ENCODE measurements around the gene PLCB3.

The PLCB3 gene

DNA sequence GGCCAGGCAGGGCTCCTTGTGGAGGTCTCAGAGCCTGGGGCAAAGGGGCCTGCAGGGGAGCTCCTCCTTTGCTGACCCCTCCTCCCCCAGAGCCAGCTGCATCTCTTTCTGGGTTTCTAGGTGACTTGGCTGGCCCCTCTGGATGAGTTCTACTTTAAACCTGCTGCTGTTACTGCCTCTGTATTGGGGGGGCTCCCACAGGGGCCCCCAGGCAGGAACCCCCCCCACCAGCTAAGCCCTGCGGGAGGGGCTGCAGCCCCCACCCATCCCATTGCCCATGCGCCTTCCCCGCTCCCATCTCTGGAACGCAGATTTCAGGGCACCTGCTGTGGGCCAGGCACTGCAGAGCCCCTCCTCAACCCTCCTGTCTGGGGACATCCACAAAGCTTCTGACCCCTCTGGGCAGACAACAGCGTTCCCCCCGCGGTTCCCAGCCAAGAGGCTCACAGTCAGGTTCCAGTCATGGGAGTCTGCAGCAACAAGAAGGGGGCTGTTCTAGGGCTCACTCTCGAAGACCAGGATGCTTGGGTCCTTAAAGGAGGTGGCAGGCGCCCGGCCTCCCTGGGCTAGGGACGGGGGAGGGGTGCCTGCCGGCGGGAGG, 815 bp upstream of the PLCB3 start:
- DNase-seq (ENCODE audit: low read depth): no peak

DNA sequence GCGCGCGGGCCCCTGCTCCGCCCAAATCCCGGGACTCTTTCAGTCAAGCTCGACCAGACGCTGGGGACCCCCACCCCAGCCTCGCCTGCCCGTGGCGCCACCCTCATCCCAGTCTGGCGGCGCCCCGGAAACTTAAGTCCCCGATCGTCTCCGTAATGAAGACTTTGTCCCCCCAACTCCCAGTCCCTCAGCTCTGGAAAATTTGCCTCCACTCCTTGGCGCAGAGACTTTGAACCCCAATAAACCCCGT, 348 bp downstream of the PLCB3 start:
- DNase-seq (ENCODE audit: low read depth): no peak

DNA sequence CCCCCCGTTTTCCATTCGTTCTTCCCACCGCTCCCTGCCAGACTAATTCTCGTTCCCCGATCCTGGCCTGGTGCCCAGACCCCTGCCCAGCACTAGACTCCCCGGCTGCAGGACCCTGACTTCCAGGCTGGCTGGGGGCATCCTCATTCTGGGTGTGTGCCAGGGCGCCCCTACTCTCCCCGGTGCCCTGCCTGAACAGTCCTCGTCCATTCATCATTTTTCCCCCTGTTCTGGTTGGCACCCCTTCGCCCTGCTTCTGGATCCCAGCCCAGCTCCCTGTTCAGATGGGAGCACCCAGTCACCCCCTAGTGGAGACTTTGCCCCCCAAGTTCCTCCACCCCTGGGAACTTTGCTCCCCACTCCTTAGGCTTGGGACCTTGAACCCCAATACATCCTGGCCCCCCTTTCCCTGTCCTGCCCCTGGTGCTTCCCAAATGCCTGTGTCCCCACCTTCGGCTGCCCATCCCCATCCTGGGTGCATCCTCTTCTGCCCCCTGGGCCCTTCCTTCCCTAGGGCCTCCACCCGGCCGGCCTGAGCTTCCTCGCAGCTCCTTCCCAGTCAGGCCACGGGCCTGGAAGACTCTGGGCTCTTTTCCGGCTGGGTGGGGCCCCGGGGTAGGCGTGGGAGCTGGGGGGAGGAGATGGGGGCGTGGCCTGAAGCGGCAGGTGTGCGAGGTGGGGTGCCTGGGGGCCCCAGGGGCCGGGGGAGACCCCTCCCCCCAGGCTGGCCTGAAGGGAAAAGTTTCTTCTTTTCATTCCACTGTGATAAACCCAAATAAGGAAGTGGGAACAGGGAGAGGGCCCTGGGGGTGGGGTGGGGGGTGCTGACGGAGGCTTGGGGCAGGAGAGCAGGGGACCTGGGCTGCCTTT, 908 bp downstream of the PLCB3 start:
- DNase-seq (ENCODE audit: low read depth): no peak

DNA sequence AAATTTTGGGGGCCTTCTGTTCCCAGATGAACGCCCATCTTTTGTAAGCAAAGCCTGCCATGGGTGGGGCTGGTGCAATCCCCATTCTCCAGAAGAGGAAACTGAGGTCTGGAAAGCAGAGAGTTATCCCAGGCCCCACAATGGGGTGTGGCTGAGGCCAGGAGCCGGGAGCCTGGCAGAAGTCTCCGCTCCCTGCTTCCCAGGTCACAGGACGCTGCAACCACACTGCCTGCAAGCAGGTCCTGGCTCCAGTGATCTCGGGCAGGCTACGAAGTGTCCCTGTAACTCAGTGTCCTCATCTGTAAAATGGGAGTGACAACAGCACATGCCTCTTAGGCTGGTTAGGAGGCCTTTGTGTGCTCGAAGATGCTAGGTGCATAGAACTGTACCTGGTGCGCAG, 1.7 kb downstream of the PLCB3 start:
- no peak for DNase-seq (ENCODE audit: low read depth)

DNA sequence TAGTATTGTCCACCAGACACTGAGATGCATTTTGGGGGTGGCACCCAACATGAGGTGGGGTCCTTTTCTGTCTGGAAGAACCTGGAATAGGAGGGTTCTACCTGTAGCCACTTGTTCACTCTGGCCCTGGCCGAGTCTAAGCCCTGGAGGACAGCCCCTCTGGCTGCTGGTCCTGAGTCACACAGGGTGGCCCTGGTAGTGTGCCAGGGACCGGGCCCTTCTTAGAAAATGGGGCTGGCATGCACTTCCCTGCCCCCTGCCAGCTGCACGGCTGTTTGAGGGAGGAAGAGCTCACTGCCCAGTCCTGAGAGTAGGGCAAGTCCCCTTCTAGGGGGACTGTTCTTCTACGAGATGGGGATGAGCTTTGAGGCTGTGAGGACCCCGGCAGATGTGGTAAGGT, 2.2 kb downstream of the PLCB3 start:
- DNase-seq (ENCODE audit: low read depth): no peak

DNA sequence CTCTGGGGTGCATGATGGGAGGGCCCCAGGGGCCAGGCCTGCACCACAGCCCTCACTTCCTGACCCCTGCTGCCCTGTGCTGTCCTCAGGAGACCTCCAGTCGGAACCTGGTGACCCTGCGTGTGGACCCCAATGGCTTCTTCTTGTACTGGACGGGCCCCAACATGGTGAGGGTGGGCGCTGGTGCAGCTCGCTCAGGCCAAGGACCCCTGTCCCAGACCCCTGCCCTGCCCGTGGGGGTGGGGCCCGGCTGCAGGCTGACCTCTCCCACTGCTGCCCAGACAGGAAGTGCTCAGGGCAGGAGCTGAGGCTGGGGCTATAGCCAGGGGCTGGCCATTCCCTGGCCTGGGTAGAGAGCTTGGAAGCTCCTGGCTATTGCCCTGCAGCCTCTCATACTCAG, 3.0 kb downstream of the PLCB3 start:
- no peak for DNase-seq (ENCODE audit: low read depth)

DNA sequence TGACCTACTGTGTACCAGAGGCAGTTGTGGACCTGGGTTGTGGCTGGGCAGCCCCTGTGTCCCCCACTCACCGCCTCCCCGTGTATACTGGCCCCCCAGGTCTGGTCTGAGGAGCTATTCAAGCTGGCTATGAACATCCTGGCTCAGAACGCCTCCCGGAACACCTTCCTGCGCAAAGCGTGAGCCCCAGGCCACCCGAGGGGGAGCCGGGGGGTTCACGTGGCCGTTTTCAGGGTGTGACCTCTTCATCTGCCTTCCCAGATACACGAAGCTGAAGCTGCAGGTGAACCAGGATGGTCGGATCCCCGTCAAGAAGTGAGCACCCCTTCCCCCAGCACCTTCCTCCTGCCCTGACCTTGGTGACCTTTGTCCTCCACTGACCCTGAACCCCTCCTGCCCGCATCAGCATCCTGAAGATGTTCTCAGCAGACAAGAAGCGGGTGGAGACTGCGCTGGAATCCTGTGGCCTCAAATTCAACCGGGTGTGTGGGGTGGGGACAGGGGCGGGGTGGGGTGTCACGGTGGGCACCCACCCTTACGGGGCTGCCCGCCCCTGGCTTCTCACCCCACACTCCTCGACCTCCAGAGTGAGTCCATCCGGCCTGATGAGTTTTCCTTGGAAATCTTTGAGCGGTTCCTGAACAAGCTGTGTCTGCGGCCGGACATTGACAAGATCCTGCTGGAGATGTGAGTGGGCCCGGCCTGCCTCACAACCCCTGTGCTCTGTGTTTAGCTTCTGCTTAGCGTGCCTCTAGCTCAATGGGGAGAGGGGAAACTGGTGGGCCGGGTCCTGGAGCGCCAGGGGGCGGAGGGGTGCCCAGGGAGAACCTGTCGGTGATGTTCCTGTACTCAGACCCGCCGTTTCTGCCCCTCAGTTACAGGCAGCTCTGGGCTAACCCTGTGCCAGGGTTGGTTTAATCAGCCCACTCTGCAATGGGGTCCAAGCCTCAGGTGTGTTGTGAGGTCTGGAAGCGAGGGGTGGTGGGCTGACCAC, 4.1 kb downstream of the PLCB3 start:
- no peak for DNase-seq (ENCODE audit: low read depth)

- no peak for DNase-seq (ENCODE audit: low read depth)
Measured at GRCh38 chr11:64256300-64256699, 5.0 kb downstream of the PLCB3 start.

DNA sequence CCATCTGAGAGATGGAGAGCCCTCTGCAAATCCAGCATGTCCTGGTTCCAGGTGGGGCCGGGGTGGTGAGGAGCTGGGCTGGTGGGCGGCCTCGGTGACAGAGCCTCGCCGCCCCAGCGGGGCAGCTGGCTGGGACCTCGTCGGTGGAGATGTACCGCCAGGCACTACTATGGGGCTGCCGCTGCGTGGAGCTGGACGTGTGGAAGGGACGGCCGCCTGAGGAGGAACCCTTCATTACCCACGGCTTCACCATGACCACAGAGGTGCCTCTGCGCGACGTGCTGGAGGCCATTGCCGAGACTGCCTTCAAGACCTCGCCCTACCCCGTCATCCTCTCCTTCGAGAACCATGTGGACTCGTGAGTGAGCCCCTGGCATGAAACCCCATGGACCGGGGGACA, 7.0 kb downstream of the PLCB3 start:
- DNase-seq (ENCODE audit: low read depth): no peak

DNA sequence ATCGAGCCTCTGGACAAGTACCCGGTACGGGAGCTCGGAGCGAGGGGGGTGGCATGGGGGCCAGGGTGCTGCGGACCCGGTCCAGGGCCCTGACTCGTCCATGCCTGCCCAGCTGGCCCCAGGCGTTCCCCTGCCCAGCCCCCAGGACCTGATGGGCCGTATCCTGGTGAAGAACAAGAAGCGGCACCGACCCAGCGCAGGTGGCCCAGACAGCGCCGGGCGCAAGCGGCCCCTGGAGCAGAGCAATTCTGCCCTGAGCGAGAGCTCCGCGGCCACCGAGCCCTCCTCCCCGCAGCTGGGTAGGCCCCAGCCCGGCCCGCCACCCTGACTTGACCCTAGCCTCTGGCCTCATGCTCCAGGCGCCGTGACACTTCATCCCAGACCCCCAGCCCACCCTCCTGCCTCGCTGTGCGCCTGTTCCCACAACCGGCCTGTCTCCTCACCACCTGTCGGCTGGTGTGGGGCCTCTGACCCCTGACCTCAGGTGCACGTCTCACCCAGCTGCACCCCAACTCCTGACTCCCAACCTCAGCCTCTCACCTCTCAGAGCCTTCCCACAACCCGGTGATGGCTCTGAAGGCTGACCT, 7.7 kb downstream of the PLCB3 start:
- no peak for DNase-seq (ENCODE audit: low read depth)

DNA sequence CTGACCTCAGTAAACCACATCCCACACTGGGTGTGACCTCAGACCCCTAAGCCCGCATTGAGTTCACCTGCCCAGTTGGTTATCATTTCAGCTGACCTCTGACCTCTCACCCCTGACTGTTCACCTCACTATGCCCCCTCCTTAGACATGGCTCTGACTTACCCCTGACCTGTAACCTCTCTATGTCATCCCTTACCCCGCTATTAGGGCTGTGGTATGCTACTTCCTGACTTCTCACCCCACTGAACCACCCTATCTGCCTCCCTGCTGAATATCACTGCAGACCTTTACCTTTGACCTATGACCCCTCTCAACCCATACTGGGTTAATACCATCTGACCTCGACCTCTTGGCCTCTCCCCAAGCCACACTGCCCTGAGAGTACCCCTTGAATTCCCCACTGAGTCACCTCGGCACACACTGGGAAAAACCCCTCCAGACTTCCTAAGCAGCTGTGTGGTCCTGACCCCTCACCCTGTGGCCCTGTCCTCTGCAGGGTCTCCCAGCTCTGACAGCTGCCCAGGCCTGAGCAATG, 8.3 kb downstream of the PLCB3 start:
- no peak for DNase-seq (ENCODE audit: low read depth)

- DNase-seq (ENCODE audit: low read depth): no peak
Measured at GRCh38 chr11:64260147-64260708, 8.9 kb downstream of the PLCB3 start.

DNA sequence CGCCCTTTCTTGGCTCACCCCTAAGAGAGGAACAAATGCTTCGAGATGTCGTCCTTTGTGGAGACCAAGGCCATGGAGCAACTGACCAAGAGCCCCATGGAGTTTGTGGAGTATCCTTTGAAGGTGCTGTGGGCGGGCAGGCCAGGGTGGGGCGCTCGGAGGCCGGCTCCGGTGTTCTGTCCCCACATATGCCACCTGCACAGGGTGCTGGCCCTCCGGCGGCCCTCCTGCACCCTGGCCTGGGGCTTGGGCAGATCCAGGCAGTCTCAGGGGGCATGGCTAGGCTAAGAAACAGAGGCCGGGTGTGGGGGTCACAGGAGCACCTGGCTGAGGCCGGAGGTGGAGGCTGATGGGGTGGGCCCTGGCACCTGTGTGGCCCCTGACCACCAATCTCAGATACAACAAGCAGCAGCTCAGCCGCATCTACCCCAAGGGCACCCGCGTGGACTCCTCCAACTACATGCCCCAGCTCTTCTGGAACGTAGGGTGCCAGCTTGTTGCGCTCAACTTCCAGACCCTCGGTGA, 10.3 kb downstream of the PLCB3 start:
- DNase-seq (ENCODE audit: low read depth): no peak

- DNase-seq (ENCODE audit: low read depth): no peak
Measured at GRCh38 chr11:64262271-64263002, 11.1 kb downstream of the PLCB3 start.

GRCh38 chr11:64263021-64263946, 12.0 kb downstream of the PLCB3 start:
- no peak for DNase-seq (ENCODE audit: low read depth)

- no peak for DNase-seq (ENCODE audit: low read depth)
Measured at GRCh38 chr11:64263947-64264317, 12.6 kb downstream of the PLCB3 start.

DNA sequence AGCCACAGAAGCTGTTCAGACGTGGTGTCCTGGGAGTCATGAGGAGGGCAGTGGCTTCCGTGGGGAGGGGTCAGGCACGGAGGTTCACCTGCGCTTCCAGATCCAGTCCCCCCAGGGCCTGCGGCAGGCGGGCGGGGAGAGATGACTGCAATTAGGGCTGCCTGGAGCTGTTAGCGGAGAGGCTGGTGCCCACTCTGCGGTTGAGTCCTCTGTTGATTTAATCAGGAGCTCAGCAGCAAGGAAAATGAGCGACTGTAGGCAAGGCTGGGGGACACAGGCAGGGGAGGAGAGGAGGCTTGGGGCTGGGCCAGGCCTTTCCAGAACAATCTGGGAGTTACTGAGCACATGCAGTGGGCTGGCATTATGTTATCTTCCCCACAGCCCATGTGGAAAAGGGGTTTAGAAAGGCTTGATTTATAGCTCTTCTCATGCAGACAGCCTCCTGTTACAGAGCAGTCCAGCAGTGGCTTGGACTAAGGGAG, 13.1 kb downstream of the PLCB3 start:
- no peak for DNase-seq (ENCODE audit: low read depth)

DNA sequence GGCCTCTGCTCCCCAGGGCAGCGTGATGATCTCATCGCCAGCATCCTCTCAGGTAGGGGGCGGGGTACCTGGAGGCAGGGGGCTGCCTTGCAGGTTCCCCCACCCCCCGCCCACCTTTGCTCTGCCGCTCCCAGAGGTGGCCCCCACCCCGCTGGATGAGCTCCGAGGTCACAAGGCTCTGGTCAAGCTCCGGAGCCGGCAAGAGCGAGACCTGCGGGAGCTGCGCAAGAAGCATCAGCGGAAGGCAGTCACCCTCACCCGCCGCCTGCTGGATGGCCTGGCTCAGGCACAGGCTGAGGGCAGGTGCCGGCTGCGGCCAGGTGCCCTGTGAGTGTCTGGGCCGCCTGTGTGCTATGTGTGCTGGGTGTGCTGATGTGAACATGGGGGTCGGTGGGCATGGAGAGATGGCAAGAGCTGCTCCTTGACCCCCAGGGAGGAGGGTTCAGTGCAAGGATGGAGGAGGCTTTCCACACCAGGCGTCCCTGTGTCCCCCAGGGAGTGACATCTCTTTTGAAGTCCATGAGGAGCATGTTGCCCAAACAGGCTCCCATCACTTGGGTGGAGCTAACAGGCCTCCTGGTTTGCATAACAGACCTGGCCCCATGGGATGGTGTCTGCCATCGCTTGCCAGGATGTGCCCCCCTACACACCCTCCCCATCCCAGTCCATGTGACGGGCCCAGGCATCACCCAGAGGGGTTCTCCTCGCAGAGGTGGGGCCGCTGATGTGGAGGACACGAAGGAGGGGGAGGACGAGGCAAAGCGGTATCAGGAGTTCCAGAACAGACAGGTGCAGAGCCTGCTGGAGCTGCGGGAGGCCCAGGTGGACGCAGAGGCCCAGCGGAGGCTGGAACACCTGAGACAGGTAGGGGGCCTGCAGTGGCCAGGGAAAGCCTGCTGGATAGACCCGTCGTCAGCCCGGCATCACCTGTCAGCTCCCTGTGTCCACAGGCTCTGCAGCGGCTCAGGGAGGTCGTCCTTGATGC, 14.1 kb downstream of the PLCB3 start:
- DNase-seq (ENCODE audit: low read depth): no peak

All from HS-27A (cell line).